Esophagus muscularis mucosa (tissue), 4 donors: Measurements from ENCODE around the gene ENOX1. TPM values are rescaled to one million over a fixed set of nuclear protein-coding genes. Genes with fewer than 3 reads are reported as not detected.

Experiments
- DNase-seq: peaks from one replicate; pipeline ENCODE4 v3.0.0-alpha.2; 2017; ENCODE audit errors: extremely low spot score
- H3K27ac ChIP-seq, 4 donors: fragments of 200-600 bp; sonication (generic); replicated peaks in 1 of 4; 1 replicate in 3 of 4; 2 replicates in 1 of 4; pipeline ENCODE4 v1.5.1; 2016 to 2019; ENCODE audit warnings: mild to moderate bottlenecking in 1 of 4
- H3K27me3 ChIP-seq, 4 donors: fragments of 200-600 bp; sonication (generic); one replicate each; pipeline versions ENCODE4 v1.5.1 to v1.6.0; 2016 to 2019
- H3K36me3 ChIP-seq, 4 donors: fragments of 200-600 bp; sonication (generic); one replicate each; pipeline ENCODE4 v1.5.1; 2016 to 2019
- H3K4me1 ChIP-seq, 4 donors: fragments of 200-600 bp; sonication (generic); one replicate each; pipeline ENCODE4 v1.5.1; 2016 to 2019
- H3K4me3 ChIP-seq, 4 donors: fragments of 200-600 bp; sonication (generic); 1 replicate in 2 of 4; 2 replicates in 2 of 4; pipeline ENCODE4 v1.5.1; 2016 to 2019; ENCODE audit warnings: mild to moderate bottlenecking in 4 of 4, moderate library complexity in 1 of 4
- H3K9me3 ChIP-seq, 4 donors: fragments of 200-600 bp; sonication (generic); 1 replicate in 3 of 4; 2 replicates in 1 of 4; pipeline ENCODE4 v1.5.1; 2016 to 2019
- CTCF ChIP-seq, 3 experiments: fragments of 200-600 bp in 2 of 3; fragments of 450-650 bp in 1 of 3; sonication (generic) in 2 of 3; IDR thresholded peaks; one replicate each; pipeline ENCODE4 v1.5.1; 2017 to 2019; ENCODE audit warnings: antibody characterized with exemption in 3 of 3, mild to moderate bottlenecking in 2 of 3, moderate library complexity in 1 of 3
- EP300 ChIP-seq: sonication (generic); formaldehyde crosslinking; IDR thresholded peaks from one replicate; pipeline ENCODE4 v1.6.1; 2017; ENCODE audit warnings: antibody characterized with exemption
- POLR2A ChIP-seq: fragments of 450-650 bp; IDR thresholded peaks from one replicate; pipeline ENCODE4 v1.6.1; 2017; ENCODE audit warnings: antibody characterized with exemption, moderate library complexity, mild to moderate bottlenecking, low read depth
- POLR2AphosphoS5 ChIP-seq, 2 donors: sonication (generic); formaldehyde crosslinking; IDR thresholded peaks; one replicate each; pipeline ENCODE4 v1.6.1; 2017; ENCODE audit warnings: antibody characterized with exemption in 2 of 2
- WGBS: methylation state at CpG from one replicate; pipeline ENCODE4 v1.1.5; 2018; 5-methylcytosine and 5-hydroxymethylcytosine counted together
- intact Hi-C: fragments of 100-400 bp; cut with DNase I; formaldehyde crosslinking; loops from one replicate; pipeline ENCODE4 v1.15.1; 2023
- total RNA-seq, 4 donors: library from RNA; depleted of rRNA; stranded (reverse); fragments of >200 nt; gene quantifications; one replicate each; pipeline versions ENCODE4 v1.1.0 to v1.2.1, GENCODE V29; 2016

Gene ENOX1
- total RNA-seq, 4 donors from 2014 or later, result 9.3 to 14.1 (median 12.4) TPM

DNA sequence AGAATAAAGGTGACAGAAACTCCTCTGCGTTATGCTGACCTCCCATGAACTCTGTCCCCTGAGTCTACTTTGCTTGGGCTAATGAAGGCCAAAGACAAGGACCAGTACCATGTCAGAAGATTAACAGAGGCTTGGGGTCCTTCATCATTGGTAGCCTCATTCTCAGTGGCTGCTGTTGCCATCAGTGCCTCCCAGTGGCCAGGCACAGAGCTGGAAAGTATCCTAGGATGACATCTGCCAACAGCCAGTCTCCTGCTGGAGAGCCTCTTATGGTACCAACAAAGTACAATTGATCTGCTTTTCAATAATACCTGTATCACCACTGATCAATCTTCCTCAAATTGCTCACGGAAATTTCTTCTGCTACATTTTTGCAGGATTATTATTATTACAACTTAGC, 481.8 kb downstream of the ENOX1 start:
- 50% methylated on average over 2 of the region's 2 CpGs for WGBS
- DNase-seq, result no peak
- peak overlapping the region in 1 of 4 donors; percentile 67 for H3K27ac ChIP-seq
- H3K27me3 ChIP-seq, result no peaks in the 10 kb centered on the region
- no peak overlapping the region for H3K4me3 ChIP-seq
- no peaks in the 10 kb centered on the region for H3K9me3 ChIP-seq
- H3K4me1 ChIP-seq, result peaks cover 17 to 67% (median 44%) of the 10 kb centered on the region in 4 donors
- intact Hi-C loops, result loop anchor here (5.0 kb wide), 1 partner anchor 482 kb away; the partner anchor contains the start of gene ENOX1
- no peak for TF ChIP-seq EP300
- H3K36me3 ChIP-seq, result no peaks in the 10 kb centered on the region

DNA sequence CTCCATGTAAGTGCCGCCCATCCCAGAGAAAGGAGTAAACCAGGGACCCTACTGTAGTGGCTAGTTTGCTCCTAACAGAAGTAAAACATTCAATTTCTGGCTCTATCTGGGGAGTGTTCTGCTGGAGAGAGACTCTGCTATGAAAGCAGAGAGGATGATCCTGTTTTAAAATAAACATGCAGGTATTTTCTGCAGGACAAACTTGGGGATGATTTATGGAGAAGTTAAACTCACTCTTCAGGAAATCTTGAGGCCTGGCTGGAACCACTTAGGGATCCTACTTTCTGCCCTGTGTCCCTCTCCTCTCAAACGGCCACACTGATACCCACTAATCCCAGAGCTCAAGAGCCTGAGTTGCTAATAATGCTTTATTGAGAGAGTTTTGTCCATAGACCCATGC, 482.3 kb downstream of the ENOX1 start:
- Histone ChIP-seq H3K4me1 (peaks cover 17 to 67% (median 44%) of the 10 kb centered on the region in 4 donors), H3K27me3 (no peaks in the 10 kb centered on the region), H3K27ac (peak overlapping the region in 2 of 4 donors; percentile 21 to 67), H3K9me3 (no peaks in the 10 kb centered on the region), H3K36me3 (no peaks in the 10 kb centered on the region), H3K4me3 (no peak overlapping the region)
- intact Hi-C loops, result loop anchor here (5.0 kb wide), 1 partner anchor 483 kb away; the partner anchor contains the start of gene ENOX1
- TF ChIP-seq POLR2A, result no peak
- TF ChIP-seq POLR2AphosphoS5 (IDR thresholded peaks at IDR 0.05), result no peak
- TF ChIP-seq CTCF (IDR thresholded peaks at IDR 0.05), result no peak
- TF ChIP-seq EP300, result no peak
- DNase-seq, result no peak
- WGBS, result 100% methylated on average over 2 of the region's 2 CpGs

- no peak for TF ChIP-seq POLR2A
- TF ChIP-seq EP300, result no peak
- peak; percentile 34 to 65 (median 62) for TF ChIP-seq CTCF (IDR thresholded peaks at IDR 0.05)
- peak; percentile 41 to 56 for TF ChIP-seq POLR2AphosphoS5 (IDR thresholded peaks at IDR 0.05)
- H3K36me3 ChIP-seq, result no peaks in the 10 kb centered on the region
- intact Hi-C loops, result loop anchor here (5.0 kb wide), 1 partner anchor 484 kb away; the partner anchor contains the start of gene ENOX1
- 22% methylated on average over 5 of the region's 5 CpGs for WGBS
- peak overlapping the region; percentile 46 to 67 (median 64) for H3K27ac ChIP-seq
- H3K27me3 ChIP-seq, result no peaks in the 10 kb centered on the region
- no peaks in the 10 kb centered on the region for H3K9me3 ChIP-seq
- no peak overlapping the region for H3K4me3 ChIP-seq
- peaks cover 16 to 57% (median 37%) of the 10 kb centered on the region in 4 donors for H3K4me1 ChIP-seq
- DNase-seq, result no peak
Measured at GRCh38 chr13:43303033-43303729, 483.6 kb downstream of the ENOX1 start.

- Histone ChIP-seq H3K36me3 (no peaks in the 10 kb centered on the region), H3K9me3 (no peaks in the 10 kb centered on the region), H3K4me3 (no peak overlapping the region), H3K27ac (no peak overlapping the region), H3K4me1 (peaks cover 8 to 39% (median 20%) of the 10 kb centered on the region in 4 donors), H3K27me3 (no peaks in the 10 kb centered on the region)
- intact Hi-C loops, result loop anchor here (5.0 kb wide), 1 partner anchor 486 kb away; the partner anchor contains the start of gene ENOX1
- TF ChIP-seq CTCF (IDR thresholded peaks at IDR 0.05) (no peak), POLR2A (no peak), EP300 (no peak), POLR2AphosphoS5 (IDR thresholded peaks at IDR 0.05) (no peak)
- no peak for DNase-seq
- 88% methylated on average over 3 of the region's 3 CpGs for WGBS
Measured at GRCh38 chr13:43301346-43301969, 485.3 kb downstream of the ENOX1 start.

DNA sequence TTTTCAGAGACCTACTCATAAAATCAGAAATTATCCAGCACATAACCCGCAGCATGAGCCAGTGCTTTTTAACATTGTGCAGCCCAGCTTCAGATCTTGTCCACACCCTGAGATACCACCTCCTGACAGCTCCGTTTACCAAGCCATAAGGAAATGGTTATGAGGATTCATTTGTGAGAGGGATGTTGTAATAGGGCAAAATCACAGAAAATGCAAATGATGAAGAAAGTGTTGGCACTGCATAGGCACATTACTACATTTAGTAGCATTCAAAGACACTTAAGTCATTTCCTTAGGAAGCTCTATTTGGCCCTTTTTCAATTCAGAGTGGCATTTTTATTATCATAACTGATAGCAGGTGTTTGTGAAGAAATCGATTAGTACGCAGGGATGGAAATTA, 485.9 kb downstream of the ENOX1 start:
- WGBS, result 76% methylated on average over 4 of the region's 4 CpGs
- DNase-seq, result no peak
- Histone ChIP-seq H3K4me1 (peaks cover 8 to 36% (median 17%) of the 10 kb centered on the region in 4 donors), H3K27ac (no peak overlapping the region), H3K36me3 (no peaks in the 10 kb centered on the region), H3K27me3 (no peaks in the 10 kb centered on the region), H3K4me3 (no peak overlapping the region), H3K9me3 (no peaks in the 10 kb centered on the region)
- no peak for TF ChIP-seq POLR2A
- no peak for TF ChIP-seq EP300
- no peak for TF ChIP-seq POLR2AphosphoS5 (IDR thresholded peaks at IDR 0.05)
- TF ChIP-seq CTCF (IDR thresholded peaks at IDR 0.05), result no peak
- intact Hi-C loops, result loop anchor here (5.0 kb wide), 1 partner anchor 486 kb away; the partner anchor contains the start of gene ENOX1
